Activated CD8-positive, alpha-beta memory T cell treated with anti-CD3 and anti-CD28 coated beads, Interleukin-2, amount 50 U/mL, for 48 hours (primary cell): Measurements from ENCODE around the gene OPRL1.

ENCODE experiments used
- DNase-seq: peaks from one replicate; pipeline ENCODE4 v3.0.0-alpha.2; 2020

The OPRL1 gene

GRCh38 chr20:64042054-64042781, 37.7 kb upstream of the OPRL1 start:
- peak; percentile 70 for DNase-seq

- DNase-seq, result no peak
Measured at GRCh38 chr20:64043768-64044167, 36.1 kb upstream of the OPRL1 start.

- no peak for DNase-seq
Measured at GRCh38 chr20:64044484-64045247, 35.2 kb upstream of the OPRL1 start.

GRCh38 chr20:64045346-64046011, 34.4 kb upstream of the OPRL1 start:
- DNase-seq, result no peak

GRCh38 chr20:64047046-64047389, 32.9 kb upstream of the OPRL1 start:
- DNase-seq, result no peak

GRCh38 chr20:64047968-64048401, 31.9 kb upstream of the OPRL1 start:
- no peak for DNase-seq

GRCh38 chr20:64048402-64049044, 31.4 kb upstream of the OPRL1 start:
- no peak for DNase-seq

GRCh38 chr20:64049060-64049877, 30.6 kb upstream of the OPRL1 start, which contains the start of gene SOX18:
SOX18 (minus strand) TSS chr20:64049639; CDS start chr20:64049516, 123 bp downstream.
- no peak for DNase-seq

GRCh38 chr20:64049878-64050260, 30.0 kb upstream of the OPRL1 start:
- DNase-seq, result no peak

- no peak for DNase-seq
Measured at GRCh38 chr20:64050261-64051032, 29.4 kb upstream of the OPRL1 start.

- no peak for DNase-seq
Measured at GRCh38 chr20:64051033-64051452, 28.8 kb upstream of the OPRL1 start.

- no peak for DNase-seq
Measured at GRCh38 chr20:64051561-64052325, 28.1 kb upstream of the OPRL1 start.

GRCh38 chr20:64052326-64052722, 27.6 kb upstream of the OPRL1 start:
- DNase-seq, result no peak

- DNase-seq, result no peak
Measured at GRCh38 chr20:64052987-64053840, 26.7 kb upstream of the OPRL1 start.

- no peak for DNase-seq
Measured at GRCh38 chr20:64053841-64054661, 25.8 kb upstream of the OPRL1 start.

GRCh38 chr20:64055396-64055892, 24.4 kb upstream of the OPRL1 start:
- DNase-seq, result no peak

- DNase-seq, result no peak
Measured at GRCh38 chr20:64055893-64056638, 23.8 kb upstream of the OPRL1 start.

GRCh38 chr20:64056639-64056888, 23.3 kb upstream of the OPRL1 start:
- DNase-seq, result no peak
